Ectodermal cell (in vitro differentiated cells): Measurements from ENCODE around the gene DGKG. TPM values are rescaled to one million over a fixed set of nuclear protein-coding genes. Genes with fewer than 3 reads are reported as not detected.

Experiments
- H3K27ac ChIP-seq: 2 replicates; pipeline ENCODE4 v1.7.0; 2013; ENCODE audit warnings: mild to moderate bottlenecking, low read depth, low read length; ENCODE audit not compliant: insufficient read depth, poor library complexity, severe bottlenecking
- H3K27me3 ChIP-seq: 2 replicates; pipeline ENCODE4 v1.7.0; 2013; ENCODE audit warnings: mild to moderate bottlenecking, low read length; ENCODE audit not compliant: insufficient read depth, control insufficient read depth, poor library complexity, severe bottlenecking
- H3K36me3 ChIP-seq: one replicate; pipeline ENCODE4 v1.7.0; 2013; ENCODE audit warnings: low read length; ENCODE audit not compliant: control insufficient read depth, insufficient read depth
- H3K4me1 ChIP-seq: one replicate; pipeline ENCODE4 v1.7.0; 2013; ENCODE audit warnings: low read length; ENCODE audit not compliant: control insufficient read depth, insufficient read depth
- H3K4me3 ChIP-seq: 2 replicates; pipeline ENCODE4 v1.7.0; 2013; ENCODE audit warnings: low read depth, low read length, control low read depth; ENCODE audit not compliant: insufficient read depth
- H3K9me3 ChIP-seq: 2 replicates; pipeline ENCODE4 v1.7.0; 2013; ENCODE audit warnings: mild to moderate bottlenecking, low read length, moderate library complexity; ENCODE audit not compliant: control insufficient read depth
- WGBS, 2 experiments: methylation state at CpG; one replicate each; pipeline ENCODE4 v1.1.7; 2013; ENCODE audit warnings: missing lambda C conversion rate in 2 of 2; 5-methylcytosine and 5-hydroxymethylcytosine counted together
- polyA plus RNA-seq, 4 experiments: library from polyadenylated mRNA; stranded (reverse); fragments of 50-300 nt; gene quantifications; one replicate each; pipeline ENCODE4 v1.2.3, GENCODE V29; 2013

The DGKG gene
- polyA plus RNA-seq (2013, experiment 1 of 4), result 1.6 TPM
- 0.69 TPM for polyA plus RNA-seq (2013, experiment 2 of 4)
- polyA plus RNA-seq (2013, experiment 3 of 4), result 0.32 TPM
- 0.41 TPM for polyA plus RNA-seq (2013, experiment 4 of 4)

DNA sequence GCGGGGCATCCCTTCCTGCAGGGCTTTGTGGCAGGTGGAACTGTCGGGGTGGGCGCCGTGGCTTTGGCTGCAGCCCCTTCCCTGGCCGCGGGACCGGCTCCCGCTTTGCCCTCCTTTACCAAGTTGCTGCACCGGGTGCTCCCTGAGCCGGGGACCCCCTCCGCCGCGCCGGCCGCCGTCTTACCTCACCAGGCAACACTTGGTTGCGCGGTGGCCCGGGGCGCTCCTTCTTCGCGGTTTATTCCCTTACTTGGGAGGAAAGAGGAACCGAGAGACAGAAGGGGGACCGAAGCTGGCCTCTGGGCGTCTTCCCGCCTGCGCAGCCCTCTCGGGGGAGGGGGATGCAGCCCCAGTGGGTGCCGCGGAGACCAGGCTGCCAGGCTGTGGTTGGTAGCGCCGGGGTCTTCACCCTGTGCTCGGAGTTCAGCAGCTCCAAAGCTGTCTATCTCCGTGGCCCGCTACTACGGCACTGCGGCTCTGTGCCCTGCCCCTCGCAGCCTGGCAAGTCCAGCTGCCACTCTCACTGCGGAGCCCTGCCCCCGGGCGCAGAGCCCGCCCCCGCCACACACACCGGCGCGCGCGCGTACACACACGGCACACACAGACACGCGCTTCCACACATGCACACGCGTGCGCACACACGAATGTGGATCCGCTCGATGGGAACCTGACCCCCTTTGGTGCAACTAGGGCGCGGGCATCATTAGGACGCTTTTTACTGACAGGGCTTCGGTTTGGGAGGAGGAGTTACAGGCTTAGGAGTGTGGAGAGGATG, at the start of gene DGKG:
Gene DGKG, minus strand, starts transcription at position 473 of the 775 bp plus-strand sequence. CDS start 41,775 bp downstream, outside the sequence.
- Histone ChIP-seq H3K27ac (no peak within 1 kb of the TSS), H3K4me3 (peak within 1 kb of the TSS; percentile 39), H3K36me3 (no peaks in the 10 kb centered on the region), H3K9me3 (no peaks in the 10 kb centered on the region), H3K27me3 (peaks cover 69% of the 10 kb centered on the region), H3K4me1 (peaks cover 12% of the 10 kb centered on the region)
- 2% methylated on average over 62 of the region's 62 CpGs for WGBS, 2 experiments

DNA sequence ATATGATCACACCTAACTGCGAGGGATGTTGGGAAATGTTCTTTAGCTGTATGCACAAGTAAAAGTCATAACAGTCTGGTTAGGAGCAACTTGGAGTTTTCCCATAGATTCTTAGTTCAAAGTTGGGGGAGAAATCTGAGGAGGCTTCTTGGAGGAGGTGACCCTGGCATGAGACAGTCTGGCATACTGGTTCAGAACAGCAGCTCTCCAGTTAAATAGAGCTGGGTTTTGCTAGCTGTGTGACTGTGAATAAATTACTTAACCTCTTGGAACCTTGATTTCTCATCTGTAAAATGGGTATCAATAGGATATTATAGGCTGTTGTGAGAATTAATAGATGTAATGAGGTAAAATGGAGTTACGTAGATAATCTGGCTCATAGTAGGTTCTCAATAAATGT, 49.1 kb upstream of the DGKG start:
- no peaks in the 10 kb centered on the region for H3K9me3 ChIP-seq
- 93% methylated on average over 2 of the region's 2 CpGs for WGBS, 2 experiments
- peaks cover 13% of the 10 kb centered on the region for H3K27me3 ChIP-seq
- H3K27ac ChIP-seq, result no peak overlapping the region
- H3K36me3 ChIP-seq, result no peaks in the 10 kb centered on the region
- H3K4me3 ChIP-seq, result no peak overlapping the region
- no peaks in the 10 kb centered on the region for H3K4me1 ChIP-seq

DNA sequence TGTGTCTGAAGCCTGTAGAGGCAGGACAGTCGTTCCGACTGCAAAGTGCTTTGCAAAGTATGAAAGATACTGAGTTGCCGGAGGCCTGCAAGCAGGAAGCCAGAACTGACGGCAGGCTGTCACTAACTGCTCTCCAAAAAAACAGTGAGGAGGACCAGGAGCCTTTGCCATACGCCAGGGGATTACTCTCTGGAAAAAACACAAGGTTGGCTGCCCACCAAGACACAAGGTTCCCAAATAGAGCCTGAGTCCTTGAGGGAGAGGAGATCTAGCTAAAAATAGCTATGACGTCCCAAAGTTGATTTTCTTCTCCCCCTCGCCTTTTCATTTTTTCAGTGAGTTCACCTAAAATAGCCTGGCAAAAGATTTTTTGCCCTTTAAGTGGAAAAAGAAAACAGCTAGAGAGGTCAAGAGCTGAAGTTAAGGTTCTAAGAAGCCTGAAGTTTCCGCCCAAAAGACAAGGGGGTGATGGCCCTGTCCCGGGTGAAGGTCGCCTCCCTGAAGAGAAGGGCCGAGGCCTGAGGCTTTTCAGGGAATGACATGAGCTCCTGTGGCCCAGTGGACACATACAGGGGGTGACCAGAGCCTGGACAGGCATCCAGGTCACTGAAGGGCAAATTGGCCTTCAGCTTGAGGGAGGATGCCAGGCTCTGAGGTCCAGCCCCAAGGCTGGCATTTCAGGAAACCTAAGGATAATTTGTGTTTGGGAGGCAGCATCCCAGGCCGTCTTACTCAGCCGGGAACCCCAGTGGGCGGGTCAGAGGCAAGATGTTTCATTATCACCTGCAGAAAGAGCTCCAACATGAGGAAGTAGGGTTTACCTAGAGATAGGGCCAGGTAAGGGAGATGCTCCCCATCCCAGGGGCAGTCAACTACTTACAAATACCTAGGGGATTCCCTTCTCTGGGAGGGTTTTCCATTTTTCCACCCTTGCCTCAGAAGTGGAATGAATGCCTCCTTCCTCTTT, 44.9 kb upstream of the DGKG start:
- Histone ChIP-seq H3K27ac (no peak overlapping the region), H3K9me3 (no peaks in the 10 kb centered on the region), H3K27me3 (no peaks in the 10 kb centered on the region), H3K4me3 (no peak overlapping the region), H3K36me3 (no peaks in the 10 kb centered on the region), H3K4me1 (no peaks in the 10 kb centered on the region)
- 92 to 93% methylated on average over 13 to 14 of the region's 14 CpGs for WGBS, 2 experiments

DNA sequence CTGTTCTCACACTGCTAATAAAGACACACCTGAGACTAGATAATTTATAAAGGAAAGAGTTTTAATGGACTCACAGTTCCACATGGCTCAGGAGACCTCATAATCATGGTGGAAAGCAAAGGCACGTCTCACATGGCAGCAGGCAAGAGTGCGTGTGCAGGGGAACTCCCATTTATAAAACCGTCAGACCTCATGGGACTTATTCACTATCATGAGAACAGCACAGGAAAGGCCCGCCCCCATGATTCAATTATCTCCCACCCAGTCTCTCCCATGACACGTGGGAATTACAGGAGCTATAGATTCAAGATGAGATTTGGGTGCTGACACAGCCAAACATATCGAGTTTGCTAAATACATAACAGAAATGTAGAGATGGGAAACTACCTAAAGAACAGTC, 39.5 kb upstream of the DGKG start:
- Histone ChIP-seq H3K36me3 (no peaks in the 10 kb centered on the region), H3K4me3 (no peak overlapping the region), H3K4me1 (no peaks in the 10 kb centered on the region), H3K9me3 (no peaks in the 10 kb centered on the region), H3K27ac (no peak overlapping the region), H3K27me3 (no peaks in the 10 kb centered on the region)
- 94 to 97% methylated on average over 6 of the region's 6 CpGs for WGBS, 2 experiments

DNA sequence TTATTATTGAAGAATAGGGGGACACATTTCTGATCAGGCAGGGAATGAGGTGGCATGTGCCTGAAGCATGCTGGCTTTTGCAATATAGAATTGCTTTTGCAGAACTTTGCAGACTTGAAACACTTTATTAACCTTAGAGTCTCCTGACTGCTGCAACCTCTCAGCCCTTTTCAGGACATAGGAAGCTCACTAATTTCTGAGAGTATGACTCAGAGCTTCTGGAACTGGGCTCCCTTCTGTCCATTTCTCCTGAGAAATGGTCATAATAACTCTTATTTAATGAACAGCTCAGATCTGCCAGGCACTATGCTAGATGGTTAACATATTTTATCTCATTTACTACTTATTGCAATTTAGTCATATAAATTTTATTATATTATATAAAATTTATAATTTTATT, 38.6 kb upstream of the DGKG start:
- H3K4me1 ChIP-seq, result no peaks in the 10 kb centered on the region
- no peaks in the 10 kb centered on the region for H3K36me3 ChIP-seq
- H3K4me3 ChIP-seq, result no peak overlapping the region
- no peaks in the 10 kb centered on the region for H3K27me3 ChIP-seq
- no peaks in the 10 kb centered on the region for H3K9me3 ChIP-seq
- no peak overlapping the region for H3K27ac ChIP-seq

DNA sequence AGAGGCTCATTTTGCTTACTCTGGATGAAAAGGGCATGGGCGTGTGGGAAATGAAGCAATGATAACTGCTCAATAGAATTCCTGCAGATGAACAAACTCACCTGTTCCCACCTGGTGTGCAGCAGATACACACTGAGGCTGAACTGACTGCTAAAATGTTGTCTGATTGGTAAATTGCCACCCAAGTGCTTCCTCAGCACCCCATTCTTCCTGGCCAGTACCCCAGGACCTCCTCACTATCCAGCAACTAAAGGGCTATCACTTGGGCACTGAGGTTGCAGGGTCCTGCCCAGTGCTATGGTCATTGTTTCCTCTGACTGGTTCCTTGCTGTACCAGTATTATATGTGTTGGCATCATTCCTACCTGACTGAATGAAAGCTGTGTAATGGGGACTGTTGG, 38.0 kb upstream of the DGKG start:
- no peaks in the 10 kb centered on the region for H3K4me1 ChIP-seq
- H3K27me3 ChIP-seq, result no peaks in the 10 kb centered on the region
- no peaks in the 10 kb centered on the region for H3K36me3 ChIP-seq
- 89 to 100% methylated on average over 1 of the region's 1 CpG for WGBS, 2 experiments
- no peak overlapping the region for H3K27ac ChIP-seq
- no peak overlapping the region for H3K4me3 ChIP-seq
- H3K9me3 ChIP-seq, result no peaks in the 10 kb centered on the region

DNA sequence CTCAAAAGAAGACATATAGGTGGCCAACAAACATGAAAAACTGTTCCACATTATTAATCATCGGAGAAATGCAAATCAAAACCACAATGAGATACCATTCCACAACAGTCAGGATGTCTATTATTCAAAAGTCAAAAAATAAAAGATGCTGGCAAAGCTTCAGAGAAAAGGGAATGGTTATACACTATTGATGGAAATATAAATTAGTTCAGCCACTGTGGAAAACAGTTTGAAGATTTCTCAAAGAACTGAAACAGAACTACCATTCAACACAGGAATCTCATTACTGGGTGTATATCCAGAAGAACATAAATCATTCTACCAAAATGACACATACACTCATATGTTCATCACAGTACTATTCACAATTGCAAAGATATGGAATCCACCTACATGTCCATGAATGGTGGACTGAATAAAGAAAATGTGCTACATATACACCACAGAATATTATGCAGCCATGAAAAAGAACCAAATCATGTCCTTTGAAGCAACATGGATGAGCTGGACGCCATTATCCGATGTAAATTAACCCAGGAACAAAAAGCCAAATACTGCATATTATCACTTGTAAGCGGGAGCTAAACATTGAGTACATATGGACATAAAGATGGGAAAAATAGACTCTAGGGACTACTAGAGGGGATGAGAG, 32.7 kb upstream of the DGKG start:
- Histone ChIP-seq H3K36me3 (no peaks in the 10 kb centered on the region), H3K9me3 (no peaks in the 10 kb centered on the region), H3K27ac (no peak overlapping the region), H3K4me3 (no peak overlapping the region), H3K27me3 (no peaks in the 10 kb centered on the region), H3K4me1 (no peaks in the 10 kb centered on the region)
- 92 to 93% methylated on average over 4 of the region's 4 CpGs for WGBS, 2 experiments

DNA sequence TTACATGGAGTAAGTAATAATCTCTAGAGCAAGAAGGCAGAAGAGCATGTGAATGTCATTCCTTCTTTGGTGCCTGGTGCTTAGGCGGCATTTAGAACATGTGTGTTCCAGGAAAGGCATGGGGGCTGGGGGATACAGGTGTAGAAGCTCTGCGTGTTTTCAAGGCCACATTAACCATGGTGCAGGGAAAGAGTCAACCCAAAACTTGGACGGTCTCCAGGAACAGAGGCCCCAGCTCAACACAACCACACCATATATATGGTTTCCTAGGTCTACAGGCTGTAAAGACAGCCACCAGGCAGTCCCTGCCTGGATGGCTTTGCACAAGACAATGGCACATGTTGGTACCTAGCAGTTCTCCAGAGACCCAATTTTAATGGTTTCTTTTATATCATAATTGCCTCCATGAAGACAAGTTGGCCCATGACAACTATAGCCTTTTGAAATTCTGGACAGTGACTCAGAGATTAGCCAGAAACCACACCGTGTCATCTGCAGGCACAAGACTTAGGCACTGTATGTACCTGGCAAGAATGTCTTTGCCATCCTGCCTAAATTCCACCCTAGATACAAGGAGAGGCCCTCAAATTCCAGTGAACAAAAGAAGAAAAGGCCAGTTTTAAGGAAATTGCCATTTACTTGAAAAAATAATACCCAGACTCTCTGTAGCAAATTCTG, 25.0 kb upstream of the DGKG start:
- no peak overlapping the region for H3K4me3 ChIP-seq
- H3K27ac ChIP-seq, result no peak overlapping the region
- no peaks in the 10 kb centered on the region for H3K9me3 ChIP-seq
- no peaks in the 10 kb centered on the region for H3K4me1 ChIP-seq
- H3K36me3 ChIP-seq, result no peaks in the 10 kb centered on the region
- WGBS, 2 experiments, result 92 to 96% methylated on average over 4 of the region's 4 CpGs
- no peaks in the 10 kb centered on the region for H3K27me3 ChIP-seq

DNA sequence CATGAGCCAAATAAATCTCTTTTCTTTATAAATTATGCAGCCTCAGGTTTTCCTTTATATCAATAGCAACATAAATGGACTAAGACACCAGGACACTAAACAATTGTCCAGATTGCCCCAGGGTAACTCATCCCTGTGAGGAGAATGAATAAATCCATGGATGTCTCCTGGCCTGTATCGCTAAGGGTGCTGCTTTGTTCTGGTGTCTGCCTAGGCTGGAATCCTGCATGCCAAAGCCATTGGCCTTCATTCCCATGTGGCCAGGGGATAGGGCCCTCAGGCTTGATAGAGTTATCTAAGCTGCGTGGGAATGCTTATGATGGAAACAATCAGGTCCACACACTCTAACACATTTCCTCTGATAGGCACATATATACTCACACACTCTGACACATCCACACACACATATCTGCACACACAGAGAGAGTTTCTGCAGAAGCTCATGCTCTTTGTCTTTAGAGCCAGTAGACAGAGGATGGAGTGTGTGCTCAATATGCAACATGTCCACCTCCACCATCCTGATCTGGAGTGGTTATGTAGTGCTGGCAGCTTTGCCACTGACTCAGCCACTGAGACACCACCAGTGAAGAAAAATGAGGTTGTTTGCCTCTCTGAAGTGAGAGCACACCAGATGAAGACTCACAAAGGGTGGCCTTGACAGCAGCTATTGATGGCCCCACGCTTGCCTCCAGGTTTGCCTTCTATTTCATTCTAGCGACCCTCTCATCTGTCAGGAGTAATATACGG, 24.0 kb upstream of the DGKG start:
- 96 to 99% methylated on average over 5 of the region's 5 CpGs for WGBS, 2 experiments
- no peaks in the 10 kb centered on the region for H3K27me3 ChIP-seq
- no peaks in the 10 kb centered on the region for H3K36me3 ChIP-seq
- H3K9me3 ChIP-seq, result no peaks in the 10 kb centered on the region
- no peak overlapping the region for H3K4me3 ChIP-seq
- H3K27ac ChIP-seq, result no peak overlapping the region
- H3K4me1 ChIP-seq, result no peaks in the 10 kb centered on the region
